IMR-90 (cell line): Measurements from ENCODE around the gene RNF130.

Experiments
- BHLHE40 ChIP-seq: fragments of 150-350 bp; IDR thresholded peaks from 2 replicates; pipeline ENCODE4 v1.6.1; 2016; ENCODE audit warnings: mild to moderate bottlenecking, low read depth, low read length
- CEBPB ChIP-seq: IDR thresholded peaks from 2 replicates; pipeline ENCODE4 v1.6.1; 2012; ENCODE audit warnings: low read depth, low read length, improper control_type of control experiment
- CHD1 ChIP-seq: IDR thresholded peaks from 2 replicates; pipeline ENCODE4 v1.6.1; 2012; ENCODE audit warnings: low read depth, low read length, improper control_type of control experiment
- CTCF ChIP-seq: conservative IDR thresholded peaks from 2 replicates; pipeline ENCODE4 v1.5.1; 2012; ENCODE audit warnings: mild to moderate bottlenecking, low read depth, low read length, improper control_type of control experiment
- ELK1 ChIP-seq: fragments of 150-350 bp; IDR thresholded peaks from 2 replicates; pipeline ENCODE4 v1.6.1; 2016; ENCODE audit warnings: low read depth, mild to moderate bottlenecking, low read length, moderate library complexity, borderline replicate concordance
- MAFK ChIP-seq: IDR thresholded peaks from 2 replicates; pipeline ENCODE4 v1.6.1; 2012; ENCODE audit warnings: low read depth, low read length, improper control_type of control experiment
- MAZ ChIP-seq: IDR thresholded peaks from 2 replicates; pipeline ENCODE4 v1.6.1; 2012; ENCODE audit warnings: low read depth, mild to moderate bottlenecking, low read length, improper control_type of control experiment, moderate library complexity, borderline replicate concordance
- MXI1 ChIP-seq: IDR thresholded peaks from 2 replicates; pipeline ENCODE4 v1.6.1; 2012; ENCODE audit warnings: low read depth, mild to moderate bottlenecking, low read length, moderate library complexity, borderline replicate concordance
- POLR2A ChIP-seq: IDR thresholded peaks from 2 replicates; pipeline ENCODE4 v1.6.1; 2012; ENCODE audit warnings: mild to moderate bottlenecking, low read depth, low read length
- RAD21 ChIP-seq: IDR thresholded peaks from 2 replicates; pipeline ENCODE4 v1.6.1; 2012; ENCODE audit warnings: low read length, improper control_type of control experiment
- RFX5 ChIP-seq: IDR thresholded peaks from 2 replicates; pipeline ENCODE4 v1.8.0; 2012; ENCODE audit warnings: low read depth, mild to moderate bottlenecking, low read length, moderate library complexity
- SMC3 ChIP-seq: fragments of 150-350 bp; IDR thresholded peaks from 2 replicates; pipeline ENCODE4 v1.6.1; 2016; ENCODE audit warnings: low read depth, mild to moderate bottlenecking, antibody characterized with exemption, low read length, moderate library complexity
- USF2 ChIP-seq: fragments of 150-350 bp; IDR thresholded peaks from 2 replicates; pipeline ENCODE4 v1.6.1; 2017; ENCODE audit warnings: mild to moderate bottlenecking, antibody characterized with exemption, low read length, low read depth

GRCh38 chr5:180045889-180046499, 25.6 kb downstream of the RNF130 start:
- no peak for TF ChIP-seq RAD21
- TF ChIP-seq CTCF: no peak
- no peak for TF ChIP-seq POLR2A
- no peak for TF ChIP-seq CHD1
- no peak for TF ChIP-seq MXI1
- TF ChIP-seq CEBPB: no peak
- TF ChIP-seq RFX5: no peak
- TF ChIP-seq USF2: no peak
- TF ChIP-seq SMC3: no peak
- TF ChIP-seq MAFK: no peak
- TF ChIP-seq ELK1: no peak
- no peak for TF ChIP-seq MAZ
- TF ChIP-seq BHLHE40: no peak
